Measurements from ENCODE around the gene TRAPPC4. TPM values are rescaled to one million over a fixed set of nuclear protein-coding genes. Genes with fewer than 3 reads are reported as not detected.

Gene TRAPPC4
- total RNA-seq, 5 donors from 2014 or later (not counting 1 experiment from before 2014, with no cell fraction given): 65.0 to 78.5 (median 74.3) TPM

DNA sequence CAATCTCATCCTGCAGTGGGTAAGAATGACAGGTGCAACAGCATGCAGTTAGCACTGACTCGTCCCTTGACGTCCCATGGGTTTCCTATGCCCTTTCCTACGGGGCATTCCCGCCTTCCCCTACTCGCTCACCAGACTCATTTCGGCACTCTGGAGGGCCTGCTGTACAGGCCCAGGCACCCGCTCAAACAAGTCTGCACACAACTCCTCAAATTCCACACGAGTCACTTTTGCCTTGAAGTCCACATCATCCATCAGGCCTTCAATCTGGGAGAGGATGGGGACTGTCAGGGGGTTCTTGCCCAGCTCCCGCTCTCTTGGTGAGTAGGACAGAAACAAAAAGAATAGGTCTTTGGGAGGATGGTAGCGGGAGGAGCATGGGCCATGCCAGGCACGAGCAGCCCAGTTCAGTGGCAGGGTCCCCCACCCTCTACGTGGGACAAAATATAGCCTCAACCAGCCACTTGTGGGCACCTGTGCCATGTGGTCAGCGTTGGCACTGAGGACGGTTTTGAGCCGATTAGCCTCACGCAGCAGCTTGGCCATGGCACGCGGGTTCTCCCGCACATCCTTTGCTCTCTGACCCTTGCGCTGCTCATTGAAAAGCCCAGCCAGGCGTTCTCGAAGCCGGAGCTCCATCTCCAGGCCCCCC, 33.7 kb downstream of the TRAPPC4 start:
- ATAC-seq (replicated peaks in 1 of 4): no peak
- peaks cover 6 to 26% of the 10 kb centered on the region in 2 experiments for H3K4me1 ChIP-seq (ENCODE audit: control insufficient read depth in 1 of 2, extremely low read depth in 1 of 2, insufficient read depth in 2 of 2, low read length in 2 of 2)
- no peak overlapping the region for H3K4me3 ChIP-seq (ENCODE audit: control insufficient read depth in 1 of 2, extremely low read depth in 1 of 2, low read length in 1 of 2)
- no peaks in the 10 kb centered on the region for H3K27me3 Mint-ChIP-seq
- no peaks in the 10 kb centered on the region for H3K27me3 ChIP-seq (replicated peaks in 1 of 2; ENCODE audit: control insufficient read depth in 2 of 2, extremely low read depth in 1 of 2, insufficient read depth in 2 of 2, low read length in 1 of 2)
- H3K9me3 Mint-ChIP-seq: no peaks in the 10 kb centered on the region
- CTCF ChIA-PET: no interaction called here
- H3K4me1 Mint-ChIP-seq: peaks cover 24 to 36% (median 24%) of the 10 kb centered on the region in 3 donors
- H3K36me3 Mint-ChIP-seq: peaks cover 72% of the 10 kb centered on the region
- no peak overlapping the region for H3K27ac Mint-ChIP-seq
- H3K9me3 ChIP-seq: no peaks in the 10 kb centered on the region
- no peak overlapping the region for H3K4me3 Mint-ChIP-seq
- H3K27ac ChIP-seq (ENCODE audit: low read length): no peak overlapping the region
- DNase-seq: no peak
- WGBS (ENCODE audit: insufficient coverage): 84% methylated on average over 15 of the region's 23 CpGs
- H3K36me3 ChIP-seq (ENCODE audit: control insufficient read depth in 2 of 2, extremely low read depth in 1 of 2, insufficient read depth in 1 of 2, low read length in 1 of 2): peaks cover 42 to 81% of the 10 kb centered on the region in 2 donors
- POLR2A ChIA-PET: no interaction called here

DNA sequence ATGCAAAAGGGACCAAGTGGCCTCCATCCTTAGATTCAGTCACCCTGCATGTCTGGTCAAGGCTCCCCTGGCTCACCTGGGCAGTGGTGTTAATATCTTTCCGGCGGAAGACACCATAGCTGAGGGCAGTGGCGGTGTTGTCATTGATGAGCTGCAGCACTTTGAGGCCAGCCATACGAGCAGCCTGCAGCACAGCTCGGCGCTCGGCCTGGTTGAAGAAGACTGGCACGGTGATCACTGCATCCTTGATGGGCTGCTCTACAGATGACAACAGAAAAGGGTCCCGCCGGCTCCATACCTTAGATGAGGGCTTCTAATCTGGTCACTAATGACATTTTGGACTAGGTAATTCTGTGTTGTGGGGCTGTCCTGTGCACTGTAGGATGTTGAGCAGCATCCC, 35.9 kb downstream of the TRAPPC4 start:
- H3K4me1 ChIP-seq (ENCODE audit: control insufficient read depth in 1 of 2, extremely low read depth in 1 of 2, insufficient read depth in 2 of 2, low read length in 2 of 2): peaks cover 12 to 37% of the 10 kb centered on the region in 2 experiments
- H3K9me3 Mint-ChIP-seq: no peaks in the 10 kb centered on the region
- no peak for ATAC-seq (replicated peaks in 1 of 4)
- H3K4me1 Mint-ChIP-seq: peaks cover 35 to 47% (median 36%) of the 10 kb centered on the region in 3 donors
- peaks cover 53% of the 10 kb centered on the region for H3K36me3 Mint-ChIP-seq
- H3K36me3 ChIP-seq (ENCODE audit: control insufficient read depth in 2 of 2, extremely low read depth in 1 of 2, insufficient read depth in 1 of 2, low read length in 1 of 2): peaks cover 31 to 59% of the 10 kb centered on the region in 2 donors
- H3K27me3 ChIP-seq (replicated peaks in 1 of 2; ENCODE audit: control insufficient read depth in 2 of 2, extremely low read depth in 1 of 2, insufficient read depth in 2 of 2, low read length in 1 of 2): no peaks in the 10 kb centered on the region
- H3K27me3 Mint-ChIP-seq: no peaks in the 10 kb centered on the region
- no peaks in the 10 kb centered on the region for H3K9me3 ChIP-seq
- no peak for DNase-seq
- H3K4me3 ChIP-seq (ENCODE audit: control insufficient read depth in 1 of 2, extremely low read depth in 1 of 2, low read length in 1 of 2): no peak overlapping the region
- no peak overlapping the region for H3K27ac ChIP-seq (ENCODE audit: low read length)
- ChIA-PET POLR2A (interaction anchor here in 1 of 2 donors (0.6 kb wide), 2 partner anchors 10 to 219 kb away, joined by 3 to 7 read pairs; no protein-coding TSS in a partner anchor), CTCF (interaction anchor here in 1 of 2 donors (0.6 to 1.0 kb wide), 2 partner anchors 13 to 54 kb away, joined by 3 read pairs; partner anchors contain the start of gene VPS11)
- no peak overlapping the region for H3K27ac Mint-ChIP-seq
- peak overlapping the region; percentile 31 to 95 (median 66) for H3K4me3 Mint-ChIP-seq
- 94% methylated on average over 9 of the region's 10 CpGs for WGBS (ENCODE audit: insufficient coverage)

DNA sequence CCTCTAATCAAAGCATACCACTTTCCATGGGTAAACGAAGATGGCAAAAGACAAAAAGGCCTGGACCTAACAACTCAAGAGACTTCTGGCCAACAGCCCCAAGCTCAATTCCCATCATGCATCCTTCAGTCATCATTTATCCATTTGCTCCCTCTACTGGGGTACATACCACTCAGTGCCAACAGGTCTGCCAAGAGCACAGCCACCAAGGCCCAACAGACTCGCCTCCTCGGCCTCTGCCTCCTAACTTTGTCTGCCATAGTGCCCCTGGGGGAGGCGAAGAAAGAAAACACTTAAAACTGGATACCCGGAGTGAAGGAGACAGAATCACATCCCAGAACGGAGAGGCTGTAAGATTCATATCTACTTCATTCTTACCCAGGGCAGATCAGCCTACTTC, 37.3 kb downstream of the TRAPPC4 start:
- WGBS (ENCODE audit: insufficient coverage): 49% methylated on average over 4 of the region's 6 CpGs
- H3K9me3 Mint-ChIP-seq: no peaks in the 10 kb centered on the region
- DNase-seq (peak in 1 of 35 experiments; percentile 33), ATAC-seq (replicated peaks in 1 of 4) (no peak)
- Histone ChIP-seq H3K4me3 (ENCODE audit: control insufficient read depth in 1 of 2, extremely low read depth in 1 of 2, low read length in 1 of 2) (peak overlapping the region; percentile 66 to 77), H3K36me3 (ENCODE audit: control insufficient read depth in 2 of 2, extremely low read depth in 1 of 2, insufficient read depth in 1 of 2, low read length in 1 of 2) (peaks cover 31 to 47% of the 10 kb centered on the region in 2 donors), H3K27me3 (replicated peaks in 1 of 2; ENCODE audit: control insufficient read depth in 2 of 2, extremely low read depth in 1 of 2, insufficient read depth in 2 of 2, low read length in 1 of 2) (no peaks in the 10 kb centered on the region), H3K4me1 (ENCODE audit: control insufficient read depth in 1 of 2, extremely low read depth in 1 of 2, insufficient read depth in 2 of 2, low read length in 2 of 2) (peaks cover 12 to 37% of the 10 kb centered on the region in 2 experiments), H3K9me3 (no peaks in the 10 kb centered on the region), H3K27ac (ENCODE audit: low read length) (peak overlapping the region; percentile 58)
- peaks cover 35 to 50% (median 36%) of the 10 kb centered on the region in 3 donors for H3K4me1 Mint-ChIP-seq
- peaks cover 44% of the 10 kb centered on the region for H3K36me3 Mint-ChIP-seq
- CTCF ChIA-PET: interaction anchor here (0.6 to 3.4 kb wide), 5 partner anchors 12 to 461 kb away, joined by 4 to 37 read pairs (median 5); partner anchors contain the start of gene VPS11 (in 1 of the 2)
- peak overlapping the region; percentile 71 to 83 for H3K27ac Mint-ChIP-seq
- peak overlapping the region; percentile 94 to 95 (median 94) for H3K4me3 Mint-ChIP-seq
- no peaks in the 10 kb centered on the region for H3K27me3 Mint-ChIP-seq
- POLR2A ChIA-PET: interaction anchor here (0.5 to 1.1 kb wide), 7 partner anchors 9 to 65 kb away, joined by 3 to 15 read pairs (median 5); partner anchors contain the start of genes HINFP (in 1 of the 2) and VPS11 (in 1 of the 2)

DNA sequence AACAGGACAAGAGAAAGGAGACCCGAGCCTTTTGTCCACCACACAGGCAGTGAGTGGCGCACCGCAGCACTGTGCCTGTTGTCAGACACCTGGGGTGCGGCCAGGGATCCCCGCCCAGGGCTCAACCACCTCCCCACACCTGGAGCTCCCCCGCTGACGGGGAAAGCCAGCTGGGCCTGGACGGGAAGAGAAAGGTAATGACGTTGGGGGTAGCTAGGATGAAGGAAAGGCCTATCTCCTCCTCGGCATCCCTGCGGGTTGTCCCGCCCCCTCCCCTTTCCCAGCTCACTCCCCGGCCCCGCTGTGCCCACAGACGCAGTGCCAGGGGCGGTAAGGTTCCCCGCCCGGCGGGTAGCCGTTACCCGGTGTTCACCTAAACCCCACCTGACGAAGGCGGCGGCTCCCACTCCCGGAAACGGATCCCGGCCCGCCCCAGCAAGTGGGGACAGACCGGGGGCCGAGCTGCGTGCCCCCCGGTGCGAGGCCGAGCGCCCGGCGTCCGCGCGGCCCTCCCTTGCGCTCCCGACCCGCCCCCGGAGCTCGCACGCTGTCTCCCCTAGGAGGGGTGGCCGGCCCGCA, 37.9 kb downstream of the TRAPPC4 start:
- DNase-seq: peak; percentile 1 to 64 (median 35)
- Histone ChIP-seq H3K36me3 (ENCODE audit: control insufficient read depth in 2 of 2, extremely low read depth in 1 of 2, insufficient read depth in 1 of 2, low read length in 1 of 2) (peaks cover 28 to 40% of the 10 kb centered on the region in 2 donors), H3K4me3 (ENCODE audit: control insufficient read depth in 1 of 2, extremely low read depth in 1 of 2, low read length in 1 of 2) (peak overlapping the region; percentile 66 to 77), H3K4me1 (ENCODE audit: control insufficient read depth in 1 of 2, extremely low read depth in 1 of 2, insufficient read depth in 2 of 2, low read length in 2 of 2) (peaks cover 12 to 35% of the 10 kb centered on the region in 2 experiments), H3K9me3 (no peaks in the 10 kb centered on the region), H3K27ac (ENCODE audit: low read length) (peak overlapping the region; percentile 58), H3K27me3 (replicated peaks in 1 of 2; ENCODE audit: control insufficient read depth in 2 of 2, extremely low read depth in 1 of 2, insufficient read depth in 2 of 2, low read length in 1 of 2) (no peaks in the 10 kb centered on the region)
- ATAC-seq (replicated peaks in 1 of 4): peak; percentile 5 to 15 (median 6)
- Mint-ChIP-seq H3K27ac (peak overlapping the region; percentile 94 to 95), H3K4me1 (peaks cover 35 to 50% (median 36%) of the 10 kb centered on the region in 3 donors), H3K36me3 (peaks cover 38% of the 10 kb centered on the region), H3K4me3 (peak overlapping the region; percentile 94 to 95 (median 94)), H3K27me3 (no peaks in the 10 kb centered on the region), H3K9me3 (no peaks in the 10 kb centered on the region)
- WGBS (ENCODE audit: insufficient coverage): 0% methylated on average over 31 of the region's 48 CpGs
- ChIA-PET CTCF (interaction anchor here (1.0 to 3.4 kb wide), 2 partner anchors 11 to 12 kb away, joined by 8 to 37 read pairs; partner anchors contain the start of gene VPS11 (in 1 of the 2)), POLR2A (interaction anchor here (0.5 to 1.1 kb wide), 10 partner anchors 9 to 156 kb away, joined by 3 to 15 read pairs (median 4); partner anchors contain the start of genes HINFP (in 1 of the 2), TRAPPC4 (in 1 of the 2) and VPS11 (in 1 of the 2))

DNA sequence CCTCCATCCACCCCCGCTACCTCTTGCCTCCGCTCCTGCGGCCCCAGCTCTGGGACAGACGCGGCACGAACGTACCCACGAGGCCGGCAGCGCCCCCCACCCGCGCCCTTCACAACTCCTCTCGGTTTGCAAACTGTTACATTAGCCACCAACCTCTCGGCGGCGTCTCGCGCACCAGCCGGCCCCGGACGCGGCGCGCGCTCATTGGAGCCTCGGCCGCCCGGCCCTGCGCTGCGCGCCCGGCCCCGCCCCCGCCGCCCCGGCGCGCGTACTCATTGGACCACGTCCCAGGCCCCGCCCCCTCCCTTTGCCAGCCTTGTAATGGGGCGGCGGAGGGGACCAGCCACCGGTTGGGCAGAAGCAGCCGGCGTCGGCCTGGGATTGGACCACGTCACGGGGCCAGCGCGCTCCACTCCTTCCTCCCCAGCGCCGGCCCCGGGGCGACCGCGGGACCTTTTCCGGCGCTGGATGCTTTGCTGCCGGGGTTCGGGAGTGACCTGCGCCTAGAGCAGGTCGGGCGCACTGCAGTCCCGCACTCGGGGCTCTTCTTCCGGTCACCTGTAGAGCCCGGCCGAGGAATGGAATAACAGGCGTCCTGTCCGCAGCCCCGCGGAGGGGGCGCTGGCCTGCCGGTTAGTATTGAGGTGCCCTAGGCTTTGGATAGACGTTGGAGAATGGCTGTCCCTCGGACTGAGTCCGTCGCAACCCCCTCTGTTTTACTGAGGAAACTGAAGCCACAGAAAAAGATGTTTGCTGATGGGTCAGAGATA, 38.6 kb downstream of the TRAPPC4 start, which contains the start of gene HYOU1:
HYOU1 (minus strand) TSS at position 206 of the 770 bp plus-strand sequence. CDS start 1,045 bp downstream, outside the sequence.
- H3K9me3 Mint-ChIP-seq: no peaks in the 10 kb centered on the region
- peak within 1 kb of the TSS; percentile 63 for H3K27ac ChIP-seq (ENCODE audit: low read length)
- peak within 1 kb of the TSS; percentile 94 to 95 (median 94) for H3K4me3 Mint-ChIP-seq
- peak; percentile 95 to 100 (median 98) for DNase-seq
- H3K27me3 Mint-ChIP-seq: no peaks in the 10 kb centered on the region
- CTCF ChIA-PET: interaction anchor here in 1 of 2 donors (3.4 kb wide), 1 partner anchor 11 kb away, joined by 37 read pairs; the partner anchor contains the start of gene VPS11
- ATAC-seq (replicated peaks in 1 of 4): peak; percentile 90 to 97 (median 93)
- peak within 1 kb of the TSS; percentile 94 to 95 for H3K27ac Mint-ChIP-seq
- H3K4me3 ChIP-seq (ENCODE audit: control insufficient read depth in 1 of 2, extremely low read depth in 1 of 2, low read length in 1 of 2): peak within 1 kb of the TSS; percentile 77
- H3K4me1 Mint-ChIP-seq: peaks cover 34 to 45% (median 36%) of the 10 kb centered on the region in 3 donors
- peaks cover 34% of the 10 kb centered on the region for H3K36me3 Mint-ChIP-seq
- H3K27me3 ChIP-seq (replicated peaks in 1 of 2; ENCODE audit: control insufficient read depth in 2 of 2, extremely low read depth in 1 of 2, insufficient read depth in 2 of 2, low read length in 1 of 2): no peaks in the 10 kb centered on the region
- H3K9me3 ChIP-seq: no peaks in the 10 kb centered on the region
- WGBS (ENCODE audit: insufficient coverage): under 1% methylated on average over 69 of the region's 79 CpGs
- POLR2A ChIA-PET: interaction anchor here in 1 of 2 donors (0.8 to 1.6 kb wide), 4 partner anchors 10 to 38 kb away, joined by 3 to 10 read pairs (median 4); partner anchors contain the start of genes TRAPPC4 and VPS11
- H3K4me1 ChIP-seq (ENCODE audit: control insufficient read depth in 1 of 2, extremely low read depth in 1 of 2, insufficient read depth in 2 of 2, low read length in 2 of 2): peaks cover 12 to 28% of the 10 kb centered on the region in 2 experiments
- H3K36me3 ChIP-seq (ENCODE audit: control insufficient read depth in 2 of 2, extremely low read depth in 1 of 2, insufficient read depth in 1 of 2, low read length in 1 of 2): peaks cover 26 to 34% of the 10 kb centered on the region in 2 donors
